ENCODE results near the gene NGLY1. TPM values are rescaled to one million over a fixed set of nuclear protein-coding genes. Genes with fewer than 3 reads are reported as not detected.
A peak's percentile ranks its signal among the peaks of the same experiment; 100 is the strongest.

The NGLY1 gene
- polyA plus RNA-seq, 12 donors = 21.4 to 44.0 (median 37.8) TPM; not detected in 1

DNA sequence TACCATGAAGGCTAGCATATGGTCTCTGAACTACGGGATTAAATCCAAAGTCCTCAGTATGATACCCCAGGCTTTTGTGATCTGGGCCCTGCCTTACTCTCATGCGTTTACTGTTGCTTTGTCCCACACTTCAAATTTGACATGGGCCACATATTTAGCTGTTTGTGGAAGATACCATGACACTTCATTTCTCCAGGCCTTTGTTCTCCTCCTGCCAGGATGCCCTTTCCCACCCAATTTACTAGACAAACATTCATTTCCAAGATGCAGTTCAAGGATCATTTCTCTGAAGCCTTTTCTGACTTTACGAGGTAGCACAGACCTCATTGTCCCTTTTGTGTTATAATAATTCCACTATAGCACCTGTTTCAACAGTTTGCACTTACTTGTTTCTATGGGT, 4.4 kb upstream of the NGLY1 start:
- no peak for DNase-seq

DNA sequence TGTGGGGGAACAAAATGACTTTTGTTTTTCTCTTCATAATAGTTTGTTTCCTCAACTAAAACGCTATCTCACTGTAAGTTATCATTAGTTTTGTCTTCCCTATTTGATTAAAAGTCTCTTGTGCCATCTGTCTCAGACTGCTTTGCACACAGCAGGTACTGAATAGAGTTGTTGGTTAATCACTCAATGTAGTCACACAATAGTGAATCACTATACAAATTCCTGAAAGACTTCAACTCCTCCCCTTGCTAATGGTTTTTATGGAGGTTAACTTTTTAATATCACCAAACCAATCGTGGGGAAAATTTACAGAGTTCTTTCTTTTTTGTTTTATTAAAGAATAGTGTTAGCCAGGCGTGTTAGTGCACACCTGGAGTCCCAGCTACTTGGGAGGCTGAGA, 2.6 kb upstream of the NGLY1 start:
- DNase-seq = no peak

DNA sequence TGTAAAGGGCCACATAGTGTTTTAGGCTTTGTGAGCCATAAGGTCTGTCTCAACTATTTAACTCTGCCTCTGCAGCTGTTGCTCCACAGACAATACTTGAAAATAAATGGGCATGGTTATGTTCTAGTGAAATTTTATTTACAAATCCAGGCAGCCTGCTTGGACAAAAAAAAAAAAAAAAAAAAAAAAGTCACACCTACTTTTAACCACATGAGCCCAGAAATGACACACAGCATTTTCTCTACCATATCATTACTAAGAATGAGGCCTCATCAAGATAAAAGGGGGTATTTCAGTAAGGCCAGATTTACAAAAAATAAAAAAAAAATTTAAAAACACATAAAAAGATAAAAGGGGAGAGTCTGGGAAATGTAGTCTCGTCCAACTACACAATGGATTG, 1.7 kb upstream of the NGLY1 start:
- no peak for DNase-seq

DNA sequence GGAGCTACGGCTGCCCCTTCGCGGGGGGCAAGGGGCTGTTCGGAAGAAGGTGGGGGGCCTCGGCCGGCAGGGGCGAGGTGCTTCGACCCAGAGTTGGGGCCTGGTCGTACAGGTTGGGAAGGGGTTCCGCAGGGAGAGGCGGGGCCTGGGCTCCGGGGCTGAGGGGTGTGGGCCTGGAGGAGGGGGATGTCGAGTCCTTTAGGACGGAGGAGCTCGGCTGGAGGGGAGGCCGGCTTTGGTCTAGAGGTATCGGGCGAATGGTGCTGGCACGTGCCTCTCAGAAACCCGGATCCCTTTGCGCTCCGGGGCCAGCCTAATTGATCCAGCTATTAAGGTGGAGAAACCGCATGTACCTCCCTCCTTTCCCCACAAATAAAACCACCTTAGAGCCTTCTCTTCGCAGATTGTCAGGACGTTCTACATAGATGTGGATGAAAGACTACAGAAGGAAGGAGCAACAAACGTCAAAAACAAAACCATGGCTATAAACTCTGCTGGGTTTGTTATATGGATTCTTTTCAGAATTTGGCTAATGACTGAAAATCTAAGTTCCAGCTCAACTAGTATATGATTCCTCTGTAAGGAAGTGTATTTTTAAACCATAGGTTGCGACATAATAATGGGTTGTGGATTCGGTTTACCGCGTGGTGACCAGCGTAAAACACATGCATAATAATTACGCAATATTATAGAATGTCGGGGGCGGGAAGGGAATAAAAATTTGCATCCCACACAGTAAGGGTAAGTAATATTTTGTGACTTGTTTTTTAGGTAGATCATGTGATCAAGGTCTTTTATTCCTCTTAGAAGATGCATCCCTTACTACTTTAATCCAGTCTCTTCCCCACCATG, 644 bp upstream of the NGLY1 start:
- peak; percentile 62 for DNase-seq

DNA sequence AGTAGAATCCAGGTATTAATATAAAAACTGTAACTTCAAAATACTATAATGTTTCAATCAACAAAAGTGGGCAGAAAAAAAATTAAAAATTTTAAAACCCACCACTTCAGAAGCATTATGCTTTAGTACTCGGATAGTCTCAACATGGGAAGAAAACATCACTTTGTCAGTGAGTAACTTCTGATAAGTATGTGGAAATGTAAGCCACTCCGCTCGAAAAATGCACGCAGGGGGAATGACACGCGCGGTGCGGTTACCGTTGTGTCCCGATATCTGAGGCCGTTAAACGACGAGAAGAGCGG, 656 bp downstream of the NGLY1 start:
- DNase-seq = no peak

DNA sequence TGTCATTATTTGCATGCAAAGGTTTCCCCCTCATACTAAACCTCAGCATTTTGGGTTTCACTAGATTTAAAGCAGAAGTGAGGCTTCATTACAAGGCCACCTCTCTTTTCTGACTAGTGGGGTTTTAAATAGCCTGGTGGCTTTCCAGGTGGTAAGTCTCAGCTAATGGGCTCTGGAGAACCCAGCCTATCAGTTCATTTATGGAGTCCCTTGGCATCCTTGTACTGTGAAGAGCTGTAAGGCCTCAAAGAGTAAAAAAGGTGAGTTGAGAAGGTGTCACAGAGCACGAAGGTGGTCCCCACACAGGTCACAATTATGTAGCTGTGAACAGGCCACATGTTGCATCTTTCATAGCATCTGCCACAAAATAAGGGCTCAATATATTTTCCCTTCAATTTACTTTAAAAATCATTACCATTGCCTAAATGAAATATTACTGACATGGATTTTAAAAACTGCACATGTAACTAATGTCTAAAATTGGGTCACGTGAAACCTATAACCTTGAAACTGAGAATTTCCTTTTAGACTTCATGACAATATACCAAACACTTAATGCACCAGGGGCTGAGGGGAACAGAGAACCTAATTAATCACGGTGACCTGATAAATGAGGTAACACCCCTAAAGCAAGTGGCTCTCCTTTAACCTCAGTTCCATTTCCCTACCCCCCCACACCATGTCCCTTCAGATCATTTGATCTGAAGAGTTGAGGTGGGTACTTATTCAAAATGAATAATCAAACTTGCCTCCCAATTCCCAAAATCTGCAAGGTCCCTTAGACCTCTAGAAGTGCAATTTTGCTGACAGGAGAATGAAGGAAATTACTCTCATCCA, 1.3 kb downstream of the NGLY1 start:
- DNase-seq = no peak

DNA sequence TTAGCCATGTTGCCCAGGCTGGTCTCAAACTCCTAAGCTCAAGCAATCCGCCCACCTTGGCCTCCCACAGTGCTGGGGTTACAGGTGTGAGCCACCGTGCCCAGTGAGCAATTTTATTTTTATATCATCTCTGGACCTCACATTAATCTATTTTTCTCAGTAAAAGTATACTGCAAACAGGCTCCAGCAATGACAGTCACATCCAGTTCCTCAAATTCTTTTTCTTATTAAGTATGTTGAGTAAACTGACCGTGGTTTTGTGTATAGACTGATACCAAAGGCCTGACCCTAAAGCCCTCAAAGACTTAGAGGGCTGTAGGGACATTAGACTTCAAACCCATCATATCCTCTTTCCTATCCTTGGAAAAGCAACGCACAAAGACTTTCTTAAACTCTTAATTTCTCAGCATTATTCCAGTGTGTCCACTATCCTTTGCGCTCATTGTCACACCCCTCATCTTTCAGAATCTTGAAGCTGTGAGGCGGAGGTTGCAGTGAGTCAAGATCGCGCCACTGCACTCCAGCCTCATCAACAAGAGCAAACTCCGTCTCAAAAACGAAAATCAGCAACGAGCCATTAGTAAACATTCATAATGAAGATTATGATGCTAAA, 2.0 kb downstream of the NGLY1 start:
- DNase-seq = no peak

DNA sequence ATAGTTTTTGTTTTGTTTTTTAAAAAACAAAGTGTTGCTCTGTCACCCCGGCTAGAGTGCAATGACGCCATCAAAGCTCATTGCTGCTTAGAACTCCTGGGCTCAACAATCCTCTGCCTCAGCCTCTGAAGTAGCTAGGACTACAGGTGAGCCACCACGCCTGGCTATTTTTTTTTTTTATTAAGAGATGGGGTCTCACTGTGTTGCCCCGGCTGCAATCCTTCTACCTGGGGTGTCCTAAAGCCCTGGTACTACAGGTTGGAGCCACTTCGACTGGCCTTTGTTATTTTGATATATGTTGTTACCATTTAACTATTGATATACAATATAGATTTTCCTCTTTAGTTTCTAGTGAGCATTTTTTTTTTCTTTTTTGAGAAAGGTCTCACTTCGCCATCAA, 2.6 kb downstream of the NGLY1 start:
- no peak for DNase-seq

DNA sequence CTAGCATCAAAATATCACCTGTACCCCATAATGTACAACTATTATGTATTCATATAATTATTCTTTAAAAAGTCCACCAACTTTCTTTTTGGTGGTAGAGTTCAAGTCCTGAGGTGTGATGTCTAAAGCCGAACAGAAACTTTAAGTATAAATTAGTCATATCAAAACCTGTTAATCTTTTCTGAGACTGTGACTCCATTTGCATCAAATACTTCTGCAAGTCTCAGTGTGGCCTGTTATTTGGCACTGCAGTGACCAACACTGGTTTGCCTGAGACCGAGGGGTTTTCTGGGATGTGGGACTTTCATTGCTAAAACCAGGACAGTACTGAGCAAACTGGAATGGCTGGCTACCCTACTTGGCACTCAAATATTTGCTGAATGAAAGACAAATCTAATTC, 7.3 kb downstream of the NGLY1 start:
- no peak for DNase-seq

DNA sequence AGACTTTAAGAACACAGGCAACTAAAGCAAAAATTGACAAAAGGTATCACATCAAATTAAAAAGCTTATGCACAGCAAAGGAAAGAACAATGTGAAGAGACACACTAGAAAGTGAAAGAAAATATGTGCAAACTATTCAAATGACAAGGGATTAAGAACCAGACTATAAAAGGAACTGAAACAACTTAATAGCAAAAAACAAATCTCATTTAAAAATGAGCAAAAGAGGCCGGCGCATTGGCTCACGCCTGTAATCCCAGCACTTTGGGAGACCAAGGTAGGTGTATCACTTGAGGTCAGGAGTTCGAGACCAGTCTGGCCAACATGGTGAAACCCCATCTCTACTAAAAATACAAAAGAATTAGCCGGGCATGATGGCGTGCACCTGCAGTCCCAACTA, 14.4 kb downstream of the NGLY1 start:
- no peak for DNase-seq

DNA sequence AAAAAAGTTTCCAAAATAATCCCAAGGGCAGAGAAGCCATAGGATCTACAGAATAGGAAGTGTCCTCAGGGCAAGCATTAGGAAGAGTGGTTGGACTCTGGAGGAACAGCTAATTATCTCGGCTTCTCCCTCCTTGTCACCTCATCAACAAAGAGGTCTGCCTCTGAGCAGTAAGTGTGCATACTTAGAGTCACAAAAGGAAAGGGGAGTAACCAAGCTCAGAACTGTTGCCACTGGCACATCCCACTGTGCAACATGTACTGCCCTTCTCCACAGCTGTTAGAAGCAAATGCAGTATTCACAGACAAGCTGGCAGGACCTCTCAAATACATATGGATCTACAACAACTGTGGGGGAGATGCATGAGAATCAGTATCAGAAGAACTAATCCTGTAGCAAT, 31.5 kb downstream of the NGLY1 start:
- no peak for DNase-seq

DNA sequence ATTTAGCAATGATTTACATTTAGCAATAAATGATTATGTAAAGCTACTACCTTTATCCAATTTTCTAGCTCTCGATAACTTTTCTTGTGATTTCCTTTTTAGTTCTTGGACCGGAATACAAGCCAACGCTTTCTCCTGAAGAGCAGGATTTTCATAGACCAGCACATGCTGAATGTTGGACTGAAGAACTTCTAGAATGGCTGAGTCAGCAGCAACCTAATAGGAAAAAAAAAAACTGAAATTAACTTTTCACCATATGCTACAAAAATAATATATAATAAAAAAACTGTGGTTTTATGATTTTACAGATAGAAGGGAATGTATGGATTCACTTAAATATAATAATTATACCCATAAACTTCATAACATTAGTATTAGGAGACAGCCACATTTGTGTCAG, 32.2 kb downstream of the NGLY1 start:
- DNase-seq = no peak

DNA sequence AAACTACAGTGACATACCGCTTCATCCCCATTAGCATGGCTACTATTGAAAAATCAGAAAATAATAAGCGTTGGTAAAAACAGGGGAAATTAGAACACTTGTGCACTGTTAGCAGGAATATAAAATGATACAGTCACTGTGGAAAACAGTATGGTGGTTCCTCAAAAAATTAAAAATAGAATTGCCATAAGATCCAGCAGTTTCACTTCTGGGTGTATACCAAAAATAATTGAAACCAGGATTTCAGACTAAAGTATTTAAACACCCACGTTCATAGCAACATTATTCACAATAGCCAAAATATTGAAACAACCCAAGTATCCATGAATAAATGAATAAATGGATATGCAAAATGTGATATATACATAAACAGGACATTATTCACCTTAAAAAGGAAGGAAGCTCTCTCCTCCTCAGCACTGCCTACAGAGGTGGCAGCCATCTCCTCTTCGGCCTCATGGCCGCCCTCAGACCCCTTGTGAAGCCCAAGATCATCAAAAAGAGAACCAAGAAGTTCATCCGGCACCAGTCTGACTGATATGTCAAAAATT, 34.1 kb downstream of the NGLY1 start:
- no peak for DNase-seq

DNA sequence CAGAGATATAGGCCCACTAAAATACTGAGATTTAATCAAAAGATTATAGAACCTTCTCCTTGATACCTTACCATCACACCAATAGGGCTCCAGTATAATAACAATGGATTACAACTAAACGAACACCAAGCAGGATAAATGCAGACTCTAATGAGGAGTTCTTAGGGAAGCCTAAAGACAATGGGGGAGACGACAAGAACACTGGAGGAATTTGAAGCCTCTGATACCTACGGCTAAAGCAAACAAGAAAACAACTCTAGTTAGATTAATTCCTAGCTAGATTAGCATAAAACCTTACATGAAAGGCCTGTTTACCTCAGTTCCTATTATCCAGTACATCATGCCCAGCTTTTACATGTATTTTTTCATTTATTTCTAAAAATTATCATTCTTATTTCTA, 35.1 kb downstream of the NGLY1 start:
- DNase-seq = no peak

DNA sequence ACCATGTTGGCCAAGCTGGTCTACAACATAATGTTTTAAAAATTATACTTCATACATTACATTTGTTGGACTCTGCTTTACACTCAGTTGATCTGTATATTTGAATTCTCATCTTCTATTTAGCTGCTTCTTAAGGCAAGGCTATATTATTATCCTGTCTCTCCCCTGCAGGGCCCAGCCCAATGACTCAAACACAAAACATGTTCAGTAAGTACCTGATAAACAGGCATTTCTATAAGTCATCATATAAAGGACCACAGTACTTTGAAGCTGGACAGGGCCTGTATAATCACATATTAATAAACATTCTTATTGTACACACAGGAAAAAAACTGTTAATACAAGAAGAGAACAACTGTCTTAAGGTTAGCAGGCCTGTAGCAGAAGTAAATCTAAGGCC, 36.2 kb downstream of the NGLY1 start:
- no peak for DNase-seq

DNA sequence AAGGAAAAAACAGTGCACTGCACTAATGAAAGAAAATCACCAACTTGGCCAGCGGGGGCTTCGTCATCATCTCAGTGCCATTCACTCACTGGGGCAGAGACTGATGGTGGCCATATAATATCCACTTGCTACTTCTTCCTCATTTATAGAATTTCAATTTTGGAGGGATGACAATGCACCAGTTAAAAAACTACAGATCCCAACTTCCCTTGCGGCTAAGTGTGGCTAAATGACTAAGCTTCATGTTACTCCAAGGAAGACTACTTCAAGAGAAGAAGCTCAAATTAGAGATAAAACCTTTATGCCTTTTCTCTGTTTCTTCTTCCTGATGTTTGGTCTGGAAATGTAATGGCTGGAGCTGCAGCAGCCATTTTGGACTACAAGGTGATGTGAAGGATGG, 38.8 kb downstream of the NGLY1 start:
- no peak for DNase-seq

DNA sequence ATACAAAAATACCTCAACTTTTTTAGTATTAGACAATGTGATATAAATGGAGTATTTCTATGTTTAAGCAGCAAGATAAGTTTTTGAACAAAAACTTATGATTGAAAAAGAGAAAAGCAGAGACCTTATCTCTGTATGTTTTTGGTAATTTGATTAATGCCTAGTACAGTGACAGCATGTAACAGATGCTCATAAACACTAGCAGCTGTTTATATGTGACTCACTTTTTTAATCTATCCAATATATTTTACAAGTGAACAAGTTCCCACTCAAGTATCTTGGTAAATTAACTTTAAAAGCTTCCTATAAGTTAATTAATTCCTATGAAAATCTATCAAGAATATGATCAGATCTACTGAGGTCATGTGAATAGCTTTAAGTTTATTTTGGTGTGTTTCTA, 55.1 kb downstream of the NGLY1 start:
- no peak for DNase-seq

DNA sequence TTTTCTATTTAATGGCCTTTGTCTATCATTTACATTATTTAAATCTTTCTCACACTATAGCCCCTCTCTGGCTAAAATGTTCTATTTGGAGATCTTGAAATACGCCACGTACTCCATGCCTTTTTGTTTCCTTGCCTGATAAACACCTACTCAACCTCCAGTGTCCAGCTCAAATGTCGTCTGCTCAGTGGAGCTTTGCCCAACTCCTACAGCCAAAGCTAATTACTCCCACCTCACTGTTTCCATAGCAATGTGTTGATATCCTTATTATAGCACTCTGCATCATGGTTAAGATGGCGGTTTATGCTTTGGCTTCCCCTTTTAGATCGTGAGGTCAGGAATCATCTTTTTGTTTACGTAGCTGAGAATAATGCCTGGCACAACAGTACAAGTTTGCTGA, 55.9 kb downstream of the NGLY1 start:
- no peak for DNase-seq

DNA sequence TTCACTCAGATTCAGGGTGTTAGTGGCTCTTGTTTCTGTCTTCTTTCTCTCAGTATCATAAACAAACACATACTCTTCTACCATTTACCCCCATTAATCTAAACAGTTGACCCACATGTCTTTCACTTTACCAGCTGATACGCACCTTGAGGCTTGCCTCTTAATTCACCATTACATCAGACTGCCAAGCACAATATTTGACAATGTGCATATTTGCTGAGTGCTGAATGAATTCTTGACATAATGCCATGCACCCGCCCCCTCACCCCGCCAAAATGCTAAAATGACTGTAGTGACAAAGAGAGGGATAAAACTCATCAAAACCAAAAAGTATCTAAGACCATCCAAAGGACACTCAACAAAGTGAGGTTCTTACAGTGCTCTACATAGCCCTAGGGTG, 57.4 kb downstream of the NGLY1 start:
- DNase-seq = no peak

DNA sequence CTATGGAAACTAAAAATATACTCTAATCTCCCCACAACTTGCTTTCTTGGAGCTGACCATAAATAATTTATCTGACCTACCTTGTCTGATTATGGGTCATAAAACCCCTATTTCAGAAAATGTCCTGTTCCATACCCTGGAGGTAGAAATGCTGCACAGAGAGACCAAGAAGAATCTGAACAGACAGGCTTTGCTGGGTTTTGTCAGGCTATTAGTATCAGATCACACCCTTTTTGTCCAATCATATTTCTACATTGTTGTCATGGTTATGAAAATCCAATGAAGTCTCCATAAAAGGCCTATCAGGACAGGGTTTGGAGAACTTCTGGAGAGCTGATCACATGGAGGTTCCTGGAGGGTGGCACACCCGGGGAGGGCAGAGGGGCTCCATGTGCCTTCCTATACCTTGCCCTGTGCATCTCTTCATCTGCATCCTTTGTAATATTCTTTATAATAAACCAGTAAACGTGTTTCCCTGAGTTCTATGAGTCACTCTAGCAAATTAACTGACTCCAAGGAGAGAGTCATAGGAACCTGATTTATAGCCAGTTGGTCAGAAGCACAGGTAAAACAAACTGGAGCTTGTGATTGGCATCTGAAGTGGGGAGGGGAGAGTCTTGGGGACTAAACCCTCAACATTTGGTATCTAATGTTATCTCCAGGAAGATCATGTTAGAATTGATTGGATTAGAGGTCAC, 58.1 kb downstream of the NGLY1 start:
- no peak for DNase-seq

DNA sequence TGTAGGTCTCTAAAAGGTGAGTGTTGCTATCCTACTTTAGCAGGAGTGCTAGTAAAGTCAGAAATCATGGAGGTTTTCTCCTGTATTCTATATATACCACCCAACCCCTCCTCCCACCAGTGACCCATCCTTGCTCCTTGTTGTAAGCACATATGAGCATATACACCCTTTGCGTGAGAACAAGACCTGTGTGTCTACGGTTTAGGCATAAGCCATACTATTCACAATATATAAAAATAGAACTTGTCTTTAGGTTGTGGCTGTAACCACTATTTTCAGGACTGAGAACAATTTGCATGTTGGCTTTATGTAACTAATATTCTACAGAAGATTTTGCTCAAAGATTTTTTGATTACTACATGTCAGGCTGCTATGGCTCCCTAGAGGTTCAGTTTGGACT, 59.4 kb downstream of the NGLY1 start:
- DNase-seq = no peak

DNA sequence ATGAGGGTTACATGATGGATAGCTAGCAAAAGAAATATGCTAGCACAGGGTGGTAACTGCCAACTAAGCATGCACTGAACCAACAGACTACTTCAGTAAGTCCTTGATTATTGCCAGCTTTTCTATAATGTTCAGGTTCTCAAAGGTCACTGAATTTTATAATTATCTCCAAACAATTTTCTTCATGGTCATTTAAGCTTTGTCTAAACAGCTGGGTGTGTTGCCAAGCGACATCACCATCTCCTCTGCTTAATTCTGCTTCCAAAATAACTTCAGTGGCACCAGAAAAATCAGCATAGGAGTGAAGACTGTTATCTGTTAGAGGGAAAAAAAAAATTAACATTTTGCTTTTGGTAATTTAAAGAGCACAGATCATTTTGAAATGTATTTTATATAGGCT, 63.9 kb downstream of the NGLY1 start:
- no peak for DNase-seq
